Activated CD4-positive, alpha-beta T cell treated with anti-CD3 and anti-CD28 coated beads for 36 hours (primary cell): ENCODE measurements around the gene ZFPL1. TPM values are rescaled to one million over a fixed set of nuclear protein-coding genes. Genes with fewer than 3 reads are reported as not detected.

Experiments used
- ATAC-seq: fragments of 200-7000 bp; cut with Tn5 transposase; one replicate; pipeline ENCODE4 v1.10.0; 2021; ENCODE audit warnings: mild to moderate bottlenecking, moderate library complexity
- CTCF ChIA-PET: fragments of 350-600 bp; sonication (Branson Sonifier 250); formaldehyde crosslinking; loops from one replicate; lab custom pipeline; 2021; ENCODE audit warnings: antibody characterized with exemption; lab: Charles Lee
- POLR2A ChIA-PET: fragments of 350-600 bp; sonication (Branson Sonifier 250); formaldehyde crosslinking; loops from one replicate; lab custom pipeline; 2021; ENCODE audit warnings: antibody characterized with exemption, inconsistent platforms; lab: Charles Lee
- DNase-seq: peaks from one replicate; pipeline ENCODE4 v3.0.0-alpha.2; 2020
- H3K27ac Mint-ChIP-seq: one replicate; pipeline ENCODE4 v1.8.0; 2021; ENCODE audit warnings: mixed read lengths
- H3K27me3 Mint-ChIP-seq: one replicate; pipeline ENCODE4 v1.8.0; 2021; ENCODE audit warnings: mixed read lengths
- H3K36me3 Mint-ChIP-seq: one replicate; pipeline ENCODE4 v1.8.0; 2021; ENCODE audit warnings: low read depth, mixed read lengths
- H3K4me1 Mint-ChIP-seq: one replicate; pipeline ENCODE4 v1.8.0; 2021; ENCODE audit warnings: mixed read lengths
- H3K4me3 Mint-ChIP-seq: one replicate; pipeline ENCODE4 v1.8.0; 2021; ENCODE audit warnings: mild to moderate bottlenecking, moderate library complexity, mixed read lengths
- H3K9me3 Mint-ChIP-seq: one replicate; pipeline ENCODE4 v1.8.0; 2021; ENCODE audit warnings: low read depth, mixed read lengths
- intact Hi-C, 2 experiments: fragments of 100-400 bp; cut with DNase I in 1 of 2; cut with micrococcal nuclease in 1 of 2; formaldehyde crosslinking; loops; one replicate each; pipeline versions ENCODE4 v1.14.2 to v1.15.1; 2022 to 2024; cut with DNase I, micrococcal nuclease
- microRNA-seq: library from miRNA; unstranded; fragments of <30 nt; microRNA quantifications from one replicate; pipeline ENCODE4 v1.2.0, GENCODE V29; 2021; ENCODE audit warnings: borderline replicate concordance
- total RNA-seq, 2 experiments: library from RNA; stranded (reverse); gene quantifications; one replicate each; pipeline ENCODE4 v1.2.3, GENCODE V29; 2021

ZFPL1 gene
- total RNA-seq, 2 experiments from 2014 or later: 24.2 to 31.8 TPM

- Mint-ChIP-seq H3K36me3 (peaks cover 6% of the 10 kb centered on the region), H3K27ac (peak overlapping the region; percentile 89), H3K27me3 (no peaks in the 10 kb centered on the region), H3K4me3 (peak overlapping the region; percentile 97), H3K9me3 (no peaks in the 10 kb centered on the region), H3K4me1 (peaks cover 24% of the 10 kb centered on the region)
- DNase-seq (no peak), ATAC-seq (no peak)
- ChIA-PET POLR2A (interaction anchor here (0.6 to 2.4 kb wide), 7 partner anchors 15 to 1158 kb away, joined by 3 to 19 read pairs (median 3); partner anchors contain the start of genes FAU, MRPL49, POLA2 and ZNHIT2), CTCF (interaction anchor here (0.6 to 2.5 kb wide), 4 partner anchors 11 to 195 kb away, joined by 3 to 15 read pairs (median 4); partner anchors contain the start of genes FAU and MRPL49)
- intact Hi-C loops: no loop called here
Observed at GRCh38 chr11:65136515-65137096, 52.6 kb downstream of the ZFPL1 start.

Small RNA genes within 50 kb of the gene (microRNA-seq; reads per million reads assigned to microRNA genes)
- 1.1 reads per million for gene MIR6751

Other genes starting within 250 kb of the ZFPL1 start
- under 1 TPM; 0.28 to 0.39 TPM for gene CDC42BPG, start 239.6 kb upstream of the ZFPL1 start, total RNA-seq
- 10 to 100 TPM; 71.0 to 73.6 TPM for gene EHD1, start 205.6 kb upstream of the ZFPL1 start, total RNA-seq
- gene ATG2A, start 167.0 kb upstream of the ZFPL1 start, total RNA-seq: 10 to 100 TPM; 15.8 to 16.7 TPM
- 10 to 100 TPM; 13.2 to 13.5 TPM for gene PPP2R5B, start 159.5 kb upstream of the ZFPL1 start, total RNA-seq
- gene GPHA2, start 148.3 kb upstream of the ZFPL1 start, total RNA-seq: under 1 TPM in 1 of 2 experiments, not detected in 1; 0.34 TPM
- 1 to 10 TPM; 1.2 to 1.6 TPM for gene MAJIN, start 112.1 kb upstream of the ZFPL1 start, total RNA-seq
- not detected for gene BATF2, start 87.3 kb upstream of the ZFPL1 start, total RNA-seq
- 100 to 1,000 TPM in 1 of 2 experiments, 10 to 100 TPM in 1; 89.6 to 109 TPM for gene ARL2, start 70.1 kb upstream of the ZFPL1 start, total RNA-seq
- gene SNX15, start 56.8 kb upstream of the ZFPL1 start, total RNA-seq: 10 to 100 TPM; 12.1 to 14.2 TPM
- gene SAC3D1, start 43.0 kb upstream of the ZFPL1 start, total RNA-seq: 10 to 100 TPM; 10.5 to 12.1 TPM
- gene NAALADL1, start 25.7 kb upstream of the ZFPL1 start, total RNA-seq: 10 to 100 TPM; 11.7 to 13.6 TPM
- gene CDCA5, start 182 bp upstream of the ZFPL1 start, total RNA-seq: 100 to 1,000 TPM; 111 to 119 TPM
- gene VPS51, start 12.0 kb downstream of the ZFPL1 start, total RNA-seq: 100 to 1,000 TPM in 1 of 2 experiments, 10 to 100 TPM in 1; 94.3 to 123 TPM
- gene TM7SF2, start 27.6 kb downstream of the ZFPL1 start, total RNA-seq: 10 to 100 TPM; 17.4 to 18.1 TPM
- gene ZNHIT2, start 33.5 kb downstream of the ZFPL1 start, total RNA-seq: 1 to 10 TPM; 7.1 to 9.7 TPM
- gene FAU, start 37.9 kb downstream of the ZFPL1 start, total RNA-seq: 1,000 to 10,000 TPM; 1,125 to 1,182 TPM
- gene MRPL49, start 38.1 kb downstream of the ZFPL1 start, total RNA-seq: 10 to 100 TPM; 58.5 to 62.5 TPM
- 10 to 100 TPM; 24.3 to 31.1 TPM for gene SYVN1, start 50.3 kb downstream of the ZFPL1 start, total RNA-seq
- gene SPDYC, start 86.0 kb downstream of the ZFPL1 start, total RNA-seq: not detected
- 100 to 1,000 TPM; 103 to 125 TPM for gene CAPN1, start 97.7 kb downstream of the ZFPL1 start, total RNA-seq
- 10 to 100 TPM; 63.1 to 83.3 TPM for gene POLA2, start 177.7 kb downstream of the ZFPL1 start, total RNA-seq
- under 1 TPM; 0.91 to 0.93 TPM for gene CDC42EP2, start 230.6 kb downstream of the ZFPL1 start, total RNA-seq
- 10 to 100 TPM; 67.5 to 69.0 TPM for gene DPF2, start 249.6 kb downstream of the ZFPL1 start, total RNA-seq